Occipital lobe (tissue), 2 donors: ENCODE data around the gene RBM33. TPM values are rescaled to one million over a fixed set of nuclear protein-coding genes. Genes with fewer than 3 reads are reported as not detected.

Experiments used
- DNase-seq: peaks from one replicate; lab custom pipeline; 2025; lab: John Stamatoyannopoulos, UW
- total RNA-seq: library from RNA; depleted of rRNA; stranded (reverse); fragments of >200 nt; gene quantifications from one replicate; pipeline ENCODE4 v1.2.3, GENCODE V29; 2014

RBM33 gene
- total RNA-seq, 1 donor from 2014 or later: 41.6 TPM

DNA sequence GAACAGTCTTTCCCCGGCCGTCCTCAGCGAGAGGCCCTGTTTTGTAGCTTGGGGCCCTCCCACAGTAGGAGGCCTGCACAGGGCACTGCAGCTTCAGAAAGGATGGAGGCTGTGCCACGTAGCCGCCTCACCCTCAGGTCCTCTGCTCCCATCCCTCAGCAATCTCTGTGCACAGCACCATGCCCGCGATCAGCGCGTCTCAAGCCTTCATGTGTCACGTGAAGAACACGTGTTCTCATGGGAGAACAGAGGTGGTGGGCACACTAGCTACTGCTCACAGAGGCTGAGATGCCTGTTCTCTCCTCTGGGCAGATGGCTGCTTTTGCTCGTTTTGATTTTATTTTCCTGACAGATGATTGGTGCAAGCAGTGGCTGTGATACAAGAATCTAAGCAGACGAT, 176.3 kb downstream of the RBM33 start:
- DNase-seq: no peak

DNA sequence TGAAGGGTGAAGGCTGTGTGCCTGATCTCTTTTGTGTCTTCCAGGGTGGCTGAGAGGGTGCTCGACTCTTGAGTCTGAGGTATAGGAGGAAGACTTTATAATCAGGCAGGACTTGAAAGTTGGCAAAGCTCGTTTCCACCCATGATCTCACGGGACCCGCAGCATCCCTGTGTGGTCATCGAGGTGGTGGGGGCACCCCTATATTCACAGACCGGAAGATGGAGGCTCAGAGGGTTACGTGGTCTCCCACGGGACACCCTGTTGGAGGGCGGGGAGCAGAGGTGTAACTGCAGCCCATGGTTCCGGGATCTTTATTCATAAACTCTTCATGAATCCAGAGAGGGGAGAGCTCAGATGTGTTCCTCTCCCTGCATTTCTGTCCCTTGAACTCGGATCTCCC, 177.4 kb downstream of the RBM33 start:
- DNase-seq: no peak

DNA sequence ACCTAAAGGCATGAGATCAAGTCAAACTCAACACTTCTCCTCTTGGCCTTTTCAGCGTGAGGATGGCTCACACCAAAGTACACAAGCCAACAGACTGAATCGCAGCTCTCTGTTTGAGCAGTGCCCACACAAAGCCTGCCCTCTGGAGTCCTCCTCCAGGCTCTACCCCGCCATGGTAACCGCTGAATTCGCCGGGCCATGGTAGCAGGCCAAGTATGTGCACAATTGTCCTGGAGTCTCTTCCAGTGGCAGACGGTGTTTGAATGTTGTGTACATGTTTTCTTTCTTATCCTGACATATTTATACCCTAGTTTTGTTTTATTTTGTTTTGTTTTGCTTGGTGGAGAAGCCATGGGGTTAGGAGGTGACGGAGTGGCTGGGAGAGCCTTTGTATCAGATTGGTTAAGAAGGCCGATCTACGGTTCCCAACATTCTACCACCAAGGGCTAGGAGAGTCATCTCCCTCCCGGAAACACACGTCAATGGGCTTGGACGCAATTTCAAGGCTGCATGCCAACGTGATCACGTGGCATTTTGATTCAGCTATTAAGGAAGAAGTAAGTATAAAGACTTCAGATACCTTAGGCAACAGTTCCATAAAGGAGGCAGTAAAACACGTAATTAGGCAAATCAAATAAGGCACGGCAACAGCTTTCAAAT, 179.9 kb downstream of the RBM33 start:
- DNase-seq: no peak

DNA sequence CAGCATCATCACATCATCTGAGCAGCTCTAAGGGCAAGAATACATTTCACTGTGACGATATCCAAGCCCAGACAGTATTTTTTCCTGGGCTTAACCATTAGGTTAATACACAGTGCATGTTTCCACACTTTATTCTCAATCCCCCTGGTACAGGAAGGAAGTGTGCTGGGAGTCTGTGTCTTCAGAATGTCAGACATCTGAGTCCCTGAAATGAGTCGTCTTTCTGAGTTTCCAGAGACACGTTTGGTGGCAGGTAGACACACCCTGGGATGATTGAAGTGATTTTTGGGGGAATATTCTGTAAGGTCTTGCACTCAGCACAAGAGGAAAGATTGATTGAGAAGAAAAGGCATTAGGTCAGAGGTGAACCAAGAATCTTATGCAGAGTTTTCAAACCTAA, 180.9 kb downstream of the RBM33 start:
- no peak for DNase-seq

DNA sequence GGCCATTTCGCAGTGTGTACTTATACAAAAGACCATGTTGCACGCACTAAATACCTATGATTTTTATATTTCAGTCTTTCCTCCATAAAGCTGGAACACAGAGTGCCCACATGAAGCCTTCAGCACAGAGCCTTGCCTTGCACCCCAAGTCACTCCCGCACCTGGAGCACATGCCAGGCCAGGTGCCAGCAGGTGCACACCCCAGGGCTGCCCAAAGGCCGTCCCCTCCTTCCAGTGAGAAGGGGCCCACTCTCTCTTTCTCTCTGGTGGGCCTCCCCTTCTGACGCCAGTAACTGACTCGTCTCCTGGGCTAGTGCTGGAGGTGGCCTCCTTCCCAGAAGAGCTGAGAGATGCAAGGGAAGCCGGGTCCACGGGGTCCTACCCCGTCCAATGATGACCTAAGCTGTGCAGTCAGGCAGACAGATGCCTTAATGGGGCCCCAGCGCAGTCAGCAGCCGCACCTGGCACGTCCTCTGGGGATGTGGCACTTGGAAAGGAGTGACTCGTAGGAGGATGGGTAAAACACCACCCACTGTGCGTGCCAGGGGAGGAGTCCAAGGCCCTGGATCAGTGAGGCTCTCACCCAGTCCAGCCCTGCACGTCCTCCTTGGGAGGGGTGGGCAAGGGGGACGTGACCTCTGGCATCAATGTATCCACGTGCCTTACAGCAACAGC, 185.5 kb downstream of the RBM33 start:
- no peak for DNase-seq

Other genes with a start within 250 kb of the RBM33 start
- not detected for gene EN2, start 186.5 kb upstream of the RBM33 start, total RNA-seq
- 0.16 TPM for gene CNPY1, start 98.1 kb upstream of the RBM33 start, total RNA-seq
- 0.62 TPM for gene SHH, start 167.8 kb downstream of the RBM33 start, total RNA-seq